GM12872 (cell line): ENCODE results near the gene FAF1.

Experiments
- CTCF ChIP-seq: IDR thresholded peaks from 3 replicates; pipeline ENCODE4 v1.5.1; 2011; ENCODE audit warnings: low read depth, mild to moderate bottlenecking, low read length, moderate library complexity; ENCODE audit not compliant: insufficient read depth

Gene FAF1

GRCh38 chr1:50779801-50780200 is 180.3 kb downstream of the FAF1 start:
- no peak for TF ChIP-seq CTCF

- no peak for TF ChIP-seq CTCF
These were observed 184.3 kb downstream of the FAF1 start for GRCh38 chr1:50775740-50776139.

GRCh38 chr1:50774759-50775351 is 185.2 kb downstream of the FAF1 start:
- TF ChIP-seq CTCF: peak; percentile 66

GRCh38 chr1:50766688-50767087 is 193.4 kb downstream of the FAF1 start:
- no peak for TF ChIP-seq CTCF

- peak; percentile 25; the same call in 1 of the 3 replicates for TF ChIP-seq CTCF
These were observed 209.9 kb downstream of the FAF1 start for GRCh38 chr1:50750021-50750619.

GRCh38 chr1:50747394-50747793 is 212.7 kb downstream of the FAF1 start:
- TF ChIP-seq CTCF: no peak

GRCh38 chr1:50742523-50742922 is 217.5 kb downstream of the FAF1 start:
- TF ChIP-seq CTCF: no peak

GRCh38 chr1:50739125-50739524 is 220.9 kb downstream of the FAF1 start:
- no peak for TF ChIP-seq CTCF
